ENCODE results near the gene BAIAP2.

- TF ChIP-seq CTCF (IDR thresholded peaks at IDR 0.05): no peak
- TF ChIP-seq POLR2A (IDR thresholded peaks at IDR 0.05): no peak
- no peak for TF ChIP-seq POLR2AphosphoS5 (IDR thresholded peaks at IDR 0.05)
Observed at GRCh38 chr17:81074875-81075274, 39.9 kb downstream of the BAIAP2 start.
